SJSA1 (cell line): Measurements from ENCODE around the gene PPP2R1A. TPM values are rescaled to one million over a fixed set of nuclear protein-coding genes. Genes with fewer than 3 reads are reported as not detected.

Experiments used
- DNase-seq, 2 experiments: peaks; one replicate each; pipeline ENCODE4 v3.0.0-alpha.2; 2015 to 2020; ENCODE audit warnings: low spot score in 2 of 2, low read depth in 1 of 2
- H3K27ac ChIP-seq: fragments of 250-450 bp; sonication (Bioruptor Pico); 2 replicates; pipeline ENCODE4 v1.5.1; 2020; ENCODE audit warnings: mild to moderate bottlenecking, moderate library complexity
- H3K27me3 ChIP-seq: fragments of 250-450 bp; sonication (Bioruptor Pico); replicated peaks from 2 replicates; pipeline ENCODE4 v1.5.1; 2020; ENCODE audit warnings: mild to moderate bottlenecking, moderate library complexity
- H3K36me3 ChIP-seq: fragments of 250-450 bp; sonication (Bioruptor Pico); 2 replicates; pipeline ENCODE4 v1.5.1; 2020; ENCODE audit warnings: mild to moderate bottlenecking
- H3K4me1 ChIP-seq: fragments of 250-450 bp; sonication (Bioruptor Pico); replicated peaks from 2 replicates; pipeline ENCODE4 v1.6.1; 2021; ENCODE audit warnings: mild to moderate bottlenecking
- H3K4me3 ChIP-seq: fragments of 250-450 bp; sonication (Bioruptor Pico); 2 replicates; pipeline ENCODE4 v1.5.1; 2020; ENCODE audit warnings: mild to moderate bottlenecking
- H3K9me3 ChIP-seq: fragments of 250-450 bp; sonication (Bioruptor Pico); replicated peaks from 2 replicates; pipeline ENCODE4 v1.5.1; 2020; ENCODE audit warnings: mild to moderate bottlenecking
- total RNA-seq: library from RNA; depleted of rRNA; stranded (reverse); fragments of >200 nt; shearing (Covaris generic); gene quantifications from 2 replicates; pipeline ENCODE4 v1.2.3, GENCODE V29; 2014

PPP2R1A gene
- total RNA-seq, 1 experiment from 2014 or later = 245 TPM

DNA sequence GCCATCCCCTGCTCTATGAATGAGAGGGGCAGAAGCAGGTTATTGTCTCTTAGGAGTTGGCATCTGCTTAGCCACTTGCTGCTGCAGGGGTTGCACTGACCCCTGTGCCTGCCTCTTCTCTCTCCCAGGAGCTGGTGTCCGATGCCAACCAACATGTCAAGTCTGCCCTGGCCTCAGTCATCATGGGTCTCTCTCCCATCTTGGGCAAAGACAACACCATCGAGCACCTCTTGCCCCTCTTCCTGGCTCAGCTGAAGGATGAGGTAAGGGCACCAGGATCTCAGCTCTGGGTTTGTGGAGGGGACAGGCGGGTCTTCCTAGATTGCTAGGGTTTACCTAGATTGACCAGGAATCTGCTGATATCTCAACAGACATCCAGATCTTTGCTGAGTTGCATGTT lies 26.5 kb downstream of the PPP2R1A start:
- Histone ChIP-seq H3K9me3 (no peaks in the 10 kb centered on the region), H3K27me3 (no peaks in the 10 kb centered on the region), H3K27ac (no peak overlapping the region), H3K36me3 (peaks cover 95% of the 10 kb centered on the region), H3K4me3 (no peak overlapping the region), H3K4me1 (no peaks in the 10 kb centered on the region)
- no peak for DNase-seq

DNA sequence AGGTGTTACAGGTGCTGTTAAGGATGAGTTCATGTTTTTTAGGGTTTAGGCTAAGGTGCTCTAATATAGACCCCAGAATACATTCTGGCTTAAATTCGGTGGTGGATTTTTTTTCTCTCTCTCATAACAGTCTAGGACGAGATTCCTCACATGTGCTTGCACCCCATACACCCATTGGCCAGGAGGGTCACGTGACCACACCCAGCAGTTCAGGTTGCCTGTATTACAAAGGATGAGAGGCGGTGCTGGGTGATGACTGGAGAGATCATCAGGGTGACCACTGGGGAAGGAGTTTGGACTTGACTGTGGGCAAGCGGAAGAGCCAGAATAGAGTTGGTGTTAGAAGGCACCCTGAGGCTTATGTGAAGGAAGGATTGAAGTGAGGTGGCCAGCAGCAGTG lies 27.7 kb downstream of the PPP2R1A start:
- Histone ChIP-seq H3K27ac (no peak overlapping the region), H3K9me3 (no peaks in the 10 kb centered on the region), H3K4me1 (no peaks in the 10 kb centered on the region), H3K36me3 (peaks cover 95% of the 10 kb centered on the region), H3K4me3 (no peak overlapping the region), H3K27me3 (no peaks in the 10 kb centered on the region)
- no peak for DNase-seq

DNA sequence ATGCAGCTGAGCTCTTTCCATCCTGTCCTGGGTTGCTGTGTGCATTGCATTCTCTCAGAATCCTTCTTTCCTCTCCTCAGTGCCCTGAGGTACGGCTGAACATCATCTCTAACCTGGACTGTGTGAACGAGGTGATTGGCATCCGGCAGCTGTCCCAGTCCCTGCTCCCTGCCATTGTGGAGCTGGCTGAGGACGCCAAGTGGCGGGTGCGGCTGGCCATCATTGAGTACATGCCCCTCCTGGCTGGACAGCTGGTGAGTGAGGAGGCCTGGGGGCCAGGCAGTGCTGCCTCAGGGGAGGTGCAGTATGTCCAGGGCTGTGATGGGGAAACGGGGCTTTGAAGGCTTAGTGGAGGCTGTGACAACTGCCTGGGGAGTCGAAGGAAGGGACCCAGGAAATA lies 29.8 kb downstream of the PPP2R1A start:
- Histone ChIP-seq H3K36me3 (peaks cover 98% of the 10 kb centered on the region), H3K9me3 (no peaks in the 10 kb centered on the region), H3K4me1 (no peaks in the 10 kb centered on the region), H3K4me3 (no peak overlapping the region), H3K27ac (no peak overlapping the region), H3K27me3 (no peaks in the 10 kb centered on the region)
- DNase-seq = no peak

DNA sequence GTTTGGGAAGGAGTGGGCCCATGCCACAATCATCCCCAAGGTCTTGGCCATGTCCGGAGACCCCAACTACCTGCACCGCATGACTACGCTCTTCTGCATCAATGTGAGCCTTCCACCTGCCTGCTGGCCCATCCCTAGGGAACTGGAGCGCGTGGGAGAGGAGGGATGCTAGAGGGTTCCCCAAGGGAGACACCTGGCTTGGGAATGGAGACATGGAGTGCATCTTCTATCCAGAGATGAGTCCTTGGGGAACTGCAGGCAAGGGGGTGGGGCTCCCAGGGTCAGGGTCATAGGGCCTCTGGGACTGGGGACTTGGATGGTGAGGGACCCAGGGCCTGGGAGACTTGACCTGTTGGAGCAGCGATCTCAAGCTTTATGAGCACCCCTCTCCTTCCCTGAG lies 31.2 kb downstream of the PPP2R1A start:
- Histone ChIP-seq H3K9me3 (no peaks in the 10 kb centered on the region), H3K27ac (no peak overlapping the region), H3K36me3 (peaks cover 97% of the 10 kb centered on the region), H3K27me3 (no peaks in the 10 kb centered on the region), H3K4me1 (no peaks in the 10 kb centered on the region), H3K4me3 (no peak overlapping the region)
- DNase-seq = no peak

DNA sequence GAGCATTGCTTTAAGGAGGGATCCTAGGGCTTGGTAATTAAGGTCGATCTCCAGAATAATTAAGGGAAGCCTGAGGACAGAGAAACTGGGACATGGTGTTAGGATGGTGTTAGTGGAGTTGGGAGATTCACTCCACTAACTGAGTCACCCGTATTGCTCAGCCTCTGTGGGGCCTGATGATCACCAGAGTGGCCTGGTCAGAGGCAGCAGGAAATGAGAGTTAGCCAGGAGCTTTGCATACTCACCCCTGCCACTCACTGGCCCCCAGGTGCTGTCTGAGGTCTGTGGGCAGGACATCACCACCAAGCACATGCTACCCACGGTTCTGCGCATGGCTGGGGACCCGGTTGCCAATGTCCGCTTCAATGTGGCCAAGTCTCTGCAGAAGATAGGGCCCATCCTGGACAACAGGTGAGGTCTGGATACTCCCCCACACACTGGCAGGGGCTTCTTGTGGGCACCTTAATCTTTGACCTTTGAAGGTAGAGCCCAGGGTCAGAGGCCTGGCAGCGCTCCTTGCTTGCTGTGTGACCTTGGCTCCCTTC lies 32.1 kb downstream of the PPP2R1A start:
- no peaks in the 10 kb centered on the region for H3K4me1 ChIP-seq
- no peak for DNase-seq
- H3K4me3 ChIP-seq = no peak overlapping the region
- H3K27me3 ChIP-seq = no peaks in the 10 kb centered on the region
- H3K9me3 ChIP-seq = no peaks in the 10 kb centered on the region
- H3K27ac ChIP-seq = no peak overlapping the region
- peaks cover 97% of the 10 kb centered on the region for H3K36me3 ChIP-seq

DNA sequence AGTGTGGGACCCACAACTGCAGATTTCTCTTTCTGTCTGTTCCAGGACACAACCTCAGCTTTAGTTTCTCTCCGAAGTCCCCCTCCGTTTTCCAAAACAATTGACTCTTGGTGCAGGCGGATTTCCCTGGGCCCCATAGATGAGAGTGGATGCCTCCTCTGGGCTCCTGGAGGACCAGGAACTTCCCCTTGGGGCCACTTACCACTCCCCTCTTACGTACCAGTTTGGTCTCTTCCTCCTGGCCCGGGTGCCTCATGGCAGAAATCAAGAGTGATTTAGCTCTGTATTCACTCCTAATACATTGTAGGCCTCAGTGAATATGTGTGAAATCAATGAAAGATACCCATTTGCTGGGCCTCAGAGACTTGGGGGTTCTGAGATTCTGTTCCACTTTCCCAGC lies 34.4 kb downstream of the PPP2R1A start:
- no peaks in the 10 kb centered on the region for H3K4me1 ChIP-seq
- peaks cover 93% of the 10 kb centered on the region for H3K36me3 ChIP-seq
- H3K4me3 ChIP-seq = no peak overlapping the region
- no peaks in the 10 kb centered on the region for H3K27me3 ChIP-seq
- no peak overlapping the region for H3K27ac ChIP-seq
- no peak for DNase-seq
- no peaks in the 10 kb centered on the region for H3K9me3 ChIP-seq

DNA sequence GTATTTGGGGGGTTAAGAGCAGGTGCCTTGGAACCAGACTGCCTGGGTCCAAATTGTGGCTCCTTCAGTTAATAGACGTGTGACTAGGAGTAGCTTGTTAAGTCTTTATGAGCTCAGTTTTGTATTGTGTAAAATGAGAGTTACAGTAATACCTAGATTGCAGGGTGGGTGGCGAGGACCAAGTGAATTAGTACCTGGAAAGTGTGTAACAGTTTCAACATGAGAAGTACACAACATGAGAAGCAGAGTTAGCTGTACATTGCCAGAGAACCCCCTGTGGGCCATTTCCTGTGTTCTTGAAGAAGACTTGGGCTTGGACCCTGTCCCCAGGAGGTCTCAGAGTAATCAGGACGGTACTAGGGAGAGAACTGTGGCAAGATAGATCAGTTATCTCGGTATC lies 36.8 kb downstream of the PPP2R1A start:
- peaks cover 68% of the 10 kb centered on the region for H3K36me3 ChIP-seq
- H3K4me3 ChIP-seq = no peak overlapping the region
- H3K9me3 ChIP-seq = no peaks in the 10 kb centered on the region; the same call in 1 of the 2 replicates
- no peak overlapping the region for H3K27ac ChIP-seq
- H3K4me1 ChIP-seq = no peaks in the 10 kb centered on the region
- DNase-seq = no peak
- no peaks in the 10 kb centered on the region for H3K27me3 ChIP-seq

DNA sequence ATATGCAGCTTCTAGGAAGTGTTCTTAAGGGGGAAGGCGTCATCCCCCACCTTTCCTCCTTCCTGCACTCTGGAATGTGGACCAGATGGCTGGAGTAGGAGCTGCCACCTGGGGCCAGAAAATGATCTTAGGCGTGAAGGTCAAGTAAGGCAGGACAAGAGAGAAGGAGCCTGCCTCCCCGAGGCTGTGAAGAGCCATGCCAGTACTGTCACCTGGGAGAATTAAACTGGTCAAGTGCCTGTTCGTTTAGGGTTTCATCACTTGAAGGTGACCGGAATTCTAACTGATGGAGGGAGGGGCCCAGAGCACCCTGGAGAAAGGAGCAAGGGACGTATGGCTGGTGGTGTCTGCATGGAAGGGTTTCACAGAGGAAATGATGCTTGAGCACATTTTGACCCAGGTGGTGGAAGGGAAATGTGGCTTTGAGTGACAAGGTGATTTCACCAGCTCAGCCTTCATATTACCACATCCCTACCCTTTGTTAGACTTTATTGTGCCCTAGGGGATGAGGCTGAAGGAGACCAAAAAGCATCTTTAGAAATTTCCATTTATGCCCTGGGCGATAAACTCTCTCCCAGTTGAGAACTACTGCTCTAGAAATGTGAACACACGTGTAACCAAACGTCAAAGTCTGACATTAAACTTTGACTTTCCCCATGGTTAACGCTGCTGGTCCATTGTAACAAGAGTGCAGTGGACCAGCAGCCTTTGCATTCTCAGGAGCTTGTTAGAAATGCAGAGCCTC lies 37.5 kb downstream of the PPP2R1A start:
- H3K36me3 ChIP-seq = peaks cover 61% of the 10 kb centered on the region
- no peaks in the 10 kb centered on the region for H3K4me1 ChIP-seq
- no peaks in the 10 kb centered on the region; the same call in 1 of the 2 replicates for H3K9me3 ChIP-seq
- H3K27me3 ChIP-seq = no peaks in the 10 kb centered on the region
- no peak overlapping the region for H3K4me3 ChIP-seq
- no peak overlapping the region for H3K27ac ChIP-seq
- no peak for DNase-seq

DNA sequence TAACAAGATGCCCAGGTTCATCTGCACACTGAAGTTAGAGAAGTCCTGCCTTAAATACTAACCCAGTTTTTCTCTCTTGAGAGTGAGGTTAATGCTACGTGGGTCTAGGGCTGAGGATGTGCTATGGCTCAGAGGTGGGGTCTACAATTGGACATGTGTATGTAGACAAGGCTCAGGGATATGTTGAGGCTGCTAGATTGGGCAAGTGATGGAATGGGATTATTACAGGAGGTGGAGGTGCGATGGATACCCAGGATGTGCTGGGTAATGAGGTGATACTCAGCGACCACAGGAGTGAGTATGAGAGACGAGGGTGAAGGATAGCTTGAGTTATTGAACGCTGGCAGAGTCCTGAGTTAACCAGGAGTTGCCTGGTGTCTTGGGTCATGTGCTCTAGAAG lies 38.1 kb downstream of the PPP2R1A start:
- no peak for DNase-seq
- H3K4me1 ChIP-seq = no peaks in the 10 kb centered on the region
- no peaks in the 10 kb centered on the region; the same call in 1 of the 2 replicates for H3K9me3 ChIP-seq
- H3K4me3 ChIP-seq = no peak overlapping the region
- no peaks in the 10 kb centered on the region for H3K27me3 ChIP-seq
- peaks cover 55% of the 10 kb centered on the region for H3K36me3 ChIP-seq
- H3K27ac ChIP-seq = no peak overlapping the region

DNA sequence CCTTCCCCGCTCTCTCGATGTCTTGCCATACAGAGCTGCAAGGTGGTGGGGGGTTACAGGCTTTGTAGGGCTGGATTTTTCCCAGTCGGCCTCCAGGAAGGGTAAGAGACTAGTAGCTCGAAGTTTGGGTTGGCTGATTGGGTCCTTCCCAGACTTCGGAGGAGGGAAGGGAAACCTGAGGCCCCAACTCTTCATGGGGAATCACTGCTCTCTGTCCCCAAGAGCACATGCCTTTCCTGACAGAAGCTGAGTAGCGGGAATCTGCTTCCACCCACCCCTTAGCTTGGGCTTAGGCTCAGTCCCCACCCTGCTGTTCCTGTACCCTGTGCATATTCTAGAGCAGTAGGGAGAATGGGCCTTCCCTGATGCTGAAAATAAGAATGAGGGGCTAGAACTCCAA lies 39.7 kb downstream of the PPP2R1A start:
- no peak for DNase-seq
- Histone ChIP-seq H3K27ac (no peak overlapping the region), H3K27me3 (no peaks in the 10 kb centered on the region), H3K36me3 (peaks cover 40% of the 10 kb centered on the region), H3K9me3 (no peaks in the 10 kb centered on the region; the same call in 1 of the 2 replicates), H3K4me1 (no peaks in the 10 kb centered on the region), H3K4me3 (no peak overlapping the region)

DNA sequence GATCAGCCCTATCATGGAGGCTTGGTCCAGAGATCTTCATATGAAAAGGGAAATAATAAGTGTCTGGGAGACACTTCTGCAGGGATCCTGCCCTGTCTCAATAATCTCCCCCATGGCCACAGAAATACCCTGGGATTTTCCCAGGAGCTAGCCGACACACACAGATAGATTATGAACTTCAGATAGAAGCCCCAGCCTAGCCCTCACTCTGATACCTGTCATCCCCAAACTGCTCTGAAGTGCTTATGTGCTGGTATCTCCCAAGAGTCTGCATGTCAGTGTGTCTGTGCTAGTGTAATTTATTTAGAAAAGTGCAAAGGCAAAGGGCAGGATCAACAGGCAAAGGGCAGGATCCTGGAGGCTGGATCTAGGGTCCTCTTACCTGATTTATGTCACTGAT lies 40.8 kb downstream of the PPP2R1A start:
- Histone ChIP-seq H3K27ac (no peak overlapping the region), H3K36me3 (peaks cover 30% of the 10 kb centered on the region), H3K4me3 (no peak overlapping the region), H3K4me1 (no peaks in the 10 kb centered on the region), H3K9me3 (no peaks in the 10 kb centered on the region; the same call in 1 of the 2 replicates), H3K27me3 (no peaks in the 10 kb centered on the region)
- DNase-seq = no peak

DNA sequence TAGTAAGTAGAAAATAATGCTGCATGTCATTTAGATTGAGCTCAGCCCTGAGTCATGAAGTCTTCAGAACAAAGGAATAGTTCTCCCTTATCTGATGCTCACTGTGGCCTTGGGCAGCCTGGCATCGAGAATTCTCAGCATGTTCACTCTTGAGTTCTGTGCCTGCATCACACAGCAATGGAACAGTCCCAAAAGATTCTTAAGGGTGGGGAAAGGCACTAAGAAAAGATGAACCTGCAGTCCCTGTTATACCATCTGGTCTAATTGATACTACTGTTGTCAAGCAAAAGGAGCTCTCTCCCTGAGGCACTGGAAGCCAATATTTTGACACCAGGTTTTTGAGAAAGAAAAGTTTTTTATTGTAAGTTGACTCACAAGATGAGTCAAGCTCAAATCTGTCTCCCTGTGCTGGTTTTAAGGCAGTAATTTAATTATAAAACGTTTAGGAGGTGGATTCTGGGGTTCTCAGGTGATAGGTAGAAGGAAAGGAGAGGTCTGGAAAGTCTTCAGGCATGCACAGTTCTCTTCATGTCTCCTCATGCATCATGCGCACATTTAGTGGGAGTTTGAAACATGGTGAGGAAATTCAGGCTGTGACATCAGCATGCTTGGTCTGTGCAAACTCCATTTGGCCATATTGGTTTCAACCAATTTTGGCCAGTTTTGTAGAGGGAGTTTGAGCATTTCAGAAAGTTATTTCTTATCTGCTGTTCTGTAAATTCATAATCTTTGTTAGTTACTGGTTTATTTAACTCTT lies 41.5 kb downstream of the PPP2R1A start:
- Histone ChIP-seq H3K27ac (no peak overlapping the region), H3K4me1 (no peaks in the 10 kb centered on the region), H3K36me3 (peaks cover 23% of the 10 kb centered on the region), H3K4me3 (no peak overlapping the region), H3K27me3 (no peaks in the 10 kb centered on the region), H3K9me3 (no peaks in the 10 kb centered on the region; the same call in 1 of the 2 replicates)
- no peak for DNase-seq

DNA sequence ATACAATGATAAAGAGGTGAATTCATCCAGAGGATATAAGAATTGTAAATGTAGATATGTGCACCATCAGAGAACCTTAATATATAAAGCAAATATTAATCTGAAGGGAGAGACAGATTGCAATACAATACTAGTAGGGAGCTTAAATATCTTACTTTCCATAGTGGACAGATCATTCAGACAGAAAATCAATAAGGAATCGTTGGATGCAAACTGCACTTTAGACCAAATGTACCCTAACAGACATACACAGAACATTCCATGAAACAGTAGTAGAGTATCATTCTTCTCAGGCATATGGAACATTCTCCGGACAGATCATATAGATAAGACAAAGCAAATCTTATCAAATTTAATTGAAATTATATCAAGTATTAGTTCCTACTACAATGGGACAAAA lies 44.6 kb downstream of the PPP2R1A start:
- H3K9me3 ChIP-seq = no peaks in the 10 kb centered on the region; the same call in 1 of the 2 replicates
- H3K4me1 ChIP-seq = no peaks in the 10 kb centered on the region

DNA sequence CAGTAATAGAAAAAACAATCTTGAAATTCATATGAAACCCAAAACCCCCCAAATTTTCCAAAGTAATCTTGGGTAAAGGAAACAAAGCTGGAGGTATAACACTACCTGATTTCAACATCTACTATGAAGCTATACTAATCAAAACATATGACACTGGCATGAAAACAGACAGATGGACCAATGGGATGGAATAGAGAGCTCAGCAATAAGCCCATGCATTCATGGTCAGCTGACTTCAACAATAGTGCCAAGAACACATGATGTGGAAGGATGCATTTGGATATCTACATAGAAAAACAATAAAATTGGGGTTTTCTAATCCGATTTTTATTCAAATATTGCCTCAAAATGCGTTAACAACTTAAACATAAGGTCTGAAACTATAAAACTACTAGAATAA lies 47.3 kb downstream of the PPP2R1A start:
- Histone ChIP-seq H3K4me1 (no peaks in the 10 kb centered on the region), H3K27me3 (no peaks in the 10 kb centered on the region), H3K4me3 (no peak overlapping the region), H3K36me3 (no peaks in the 10 kb centered on the region), H3K9me3 (no peaks in the 10 kb centered on the region), H3K27ac (no peak overlapping the region)
- no peak for DNase-seq

More for the DNA sequence above, 44.6 kb downstream of the PPP2R1A start:
- no peak overlapping the region for H3K4me3 ChIP-seq
- H3K36me3 ChIP-seq = no peaks in the 10 kb centered on the region; the same call in 1 of the 2 replicates
- DNase-seq = no peak
- H3K27ac ChIP-seq = no peak overlapping the region
- no peaks in the 10 kb centered on the region for H3K27me3 ChIP-seq
